Measurements from ENCODE around the gene EFCAB11. TPM values are rescaled to one million over a fixed set of nuclear protein-coding genes. Genes with fewer than 3 reads are reported as not detected.

Gene EFCAB11
- total and polyA plus RNA-seq, 7 donors, result 7.2 to 9.0 (median 8.7) TPM

DNA sequence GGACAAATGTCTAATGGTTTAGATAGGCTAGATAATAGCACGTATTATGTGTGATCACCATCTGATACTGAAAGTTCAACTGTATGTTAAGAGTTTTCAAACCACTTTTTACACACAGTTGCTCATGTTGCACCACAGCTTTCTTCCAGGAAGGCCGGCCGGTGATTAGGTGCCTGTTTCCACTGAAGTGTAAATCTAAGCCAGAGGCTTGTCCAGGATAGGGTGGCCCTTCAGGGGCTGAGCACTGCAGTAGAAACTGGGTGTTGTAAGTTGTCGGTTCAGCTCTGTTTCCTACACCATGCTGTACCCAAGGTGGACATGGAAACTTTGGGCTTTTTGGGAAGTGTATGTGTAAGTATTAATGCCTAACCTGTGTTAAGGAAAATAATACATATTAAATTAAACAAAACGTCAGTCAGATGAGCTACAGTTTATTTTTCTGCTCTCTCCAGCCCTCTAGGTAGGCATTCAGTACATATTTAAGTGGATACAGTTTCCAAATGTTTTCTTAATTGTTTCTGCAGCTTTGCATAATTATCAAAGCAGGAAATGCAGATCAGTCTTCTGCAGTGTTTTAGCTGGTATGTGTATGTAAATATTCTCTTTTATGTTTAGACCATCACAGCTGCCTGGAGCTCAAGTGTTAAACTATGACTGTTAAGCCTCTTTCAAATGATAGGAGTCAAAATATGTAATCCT lies 32.1 kb upstream of the EFCAB11 start:
- Histone ChIP-seq H3K36me3 (peaks cover 0 to 68% (median 12%) of the 10 kb centered on the region in 4 donors), H3K4me3 (no peak overlapping the region)

DNA sequence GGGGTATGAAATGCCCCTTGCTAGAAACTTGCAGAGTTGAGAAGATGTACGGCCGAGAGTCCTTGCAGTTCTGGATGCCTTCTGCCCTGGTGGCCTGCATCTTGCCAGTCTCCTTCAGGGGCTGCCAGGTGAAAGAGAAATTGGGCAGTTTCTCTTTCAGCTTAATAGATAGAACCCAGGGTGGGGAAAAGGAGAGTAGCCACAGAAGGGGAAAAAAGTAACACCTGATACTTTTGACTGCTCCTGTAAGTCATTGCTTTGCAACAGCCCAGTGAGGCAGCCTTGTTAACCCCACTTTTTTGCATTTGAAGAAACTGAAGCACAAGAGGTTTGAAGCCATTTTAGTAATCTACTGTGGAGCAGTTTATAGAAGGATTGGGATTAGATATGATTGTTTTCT lies 28.8 kb upstream of the EFCAB11 start:
- no peaks in the 10 kb centered on the region for H3K27me3 ChIP-seq
- H3K36me3 ChIP-seq, result peaks cover 0 to 70% (median 15%) of the 10 kb centered on the region in 4 donors
- H3K27ac ChIP-seq, result no peak overlapping the region
- intact Hi-C loops (cut with DNase I), result no loop called here
- no peak for DNase-seq
- WGBS, 2 donors, result 94 to 98% methylated on average over 2 of the region's 2 CpGs
- no peaks in the 10 kb centered on the region for H3K4me1 ChIP-seq
- H3K4me3 ChIP-seq, result no peak overlapping the region
- TF ChIP-seq, protein P1, sequence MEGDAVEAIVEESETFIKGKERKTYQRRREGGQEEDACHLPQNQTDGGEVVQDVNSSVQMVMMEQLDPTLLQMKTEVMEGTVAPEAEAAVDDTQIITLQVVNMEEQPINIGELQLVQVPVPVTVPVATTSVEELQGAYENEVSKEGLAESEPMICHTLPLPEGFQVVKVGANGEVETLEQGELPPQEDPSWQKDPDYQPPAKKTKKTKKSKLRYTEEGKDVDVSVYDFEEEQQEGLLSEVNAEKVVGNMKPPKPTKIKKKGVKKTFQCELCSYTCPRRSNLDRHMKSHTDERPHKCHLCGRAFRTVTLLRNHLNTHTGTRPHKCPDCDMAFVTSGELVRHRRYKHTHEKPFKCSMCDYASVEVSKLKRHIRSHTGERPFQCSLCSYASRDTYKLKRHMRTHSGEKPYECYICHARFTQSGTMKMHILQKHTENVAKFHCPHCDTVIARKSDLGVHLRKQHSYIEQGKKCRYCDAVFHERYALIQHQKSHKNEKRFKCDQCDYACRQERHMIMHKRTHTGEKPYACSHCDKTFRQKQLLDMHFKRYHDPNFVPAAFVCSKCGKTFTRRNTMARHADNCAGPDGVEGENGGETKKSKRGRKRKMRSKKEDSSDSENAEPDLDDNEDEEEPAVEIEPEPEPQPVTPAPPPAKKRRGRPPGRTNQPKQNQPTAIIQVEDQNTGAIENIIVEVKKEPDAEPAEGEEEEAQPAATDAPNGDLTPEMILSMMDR (IDR thresholded peaks at IDR 0.05), result no peak
- TF ChIP-seq POLR2AphosphoS5 (IDR thresholded peaks at IDR 0.05), result no peak
- no peak for TF ChIP-seq EP300 (IDR thresholded peaks at IDR 0.05)
- no peak for TF ChIP-seq POLR2A (IDR thresholded peaks at IDR 0.05)
- no peaks in the 10 kb centered on the region for H3K9me3 ChIP-seq

More for the DNA sequence above, 32.1 kb upstream of the EFCAB11 start:
- no peak for DNase-seq
- 84 to 88% methylated on average over 5 of the region's 5 CpGs for WGBS, 2 donors
- Histone ChIP-seq H3K27ac (no peak overlapping the region), H3K9me3 (no peaks in the 10 kb centered on the region), H3K27me3 (no peaks in the 10 kb centered on the region), H3K4me1 (no peaks in the 10 kb centered on the region)
- intact Hi-C loops (cut with DNase I), result no loop called here
- TF ChIP-seq EP300 (IDR thresholded peaks at IDR 0.05), result no peak
- no peak for TF ChIP-seq POLR2AphosphoS5 (IDR thresholded peaks at IDR 0.05)
- TF ChIP-seq, protein P1 (IDR thresholded peaks at IDR 0.05), result no peak
- TF ChIP-seq POLR2A (IDR thresholded peaks at IDR 0.05), result no peak

- H3K9me3 ChIP-seq, result no peaks in the 10 kb centered on the region
- TF ChIP-seq POLR2AphosphoS5 (IDR thresholded peaks at IDR 0.05) (no peak), EP300 (IDR thresholded peaks at IDR 0.05) (no peak), POLR2A (IDR thresholded peaks at IDR 0.05) (no peak)
- TF ChIP-seq, protein P1 (IDR thresholded peaks at IDR 0.05), result no peak
- peaks cover 0 to 69% (median 15%) of the 10 kb centered on the region in 4 donors for H3K36me3 ChIP-seq
- intact Hi-C loops (cut with DNase I), result no loop called here
- 90 to 92% methylated on average over 4 of the region's 4 CpGs for WGBS, 2 donors
- DNase-seq, result no peak
- no peak overlapping the region for H3K4me3 ChIP-seq
- no peaks in the 10 kb centered on the region for H3K4me1 ChIP-seq
- no peaks in the 10 kb centered on the region for H3K27me3 ChIP-seq
- H3K27ac ChIP-seq, result no peak overlapping the region
Measured at GRCh38 chr14:89978656-89979055, 24.1 kb upstream of the EFCAB11 start.

- intact Hi-C loops (cut with DNase I), result no loop called here
- H3K4me1 ChIP-seq, result no peaks in the 10 kb centered on the region
- H3K4me3 ChIP-seq, result no peak overlapping the region
- peaks cover 0 to 63% (median 11%) of the 10 kb centered on the region in 4 donors for H3K36me3 ChIP-seq
- no peaks in the 10 kb centered on the region for H3K9me3 ChIP-seq
- no peak for TF ChIP-seq POLR2A (IDR thresholded peaks at IDR 0.05)
- TF ChIP-seq, protein P1 (IDR thresholded peaks at IDR 0.05), result no peak
- no peak for TF ChIP-seq EP300 (IDR thresholded peaks at IDR 0.05)
- no peak for TF ChIP-seq POLR2AphosphoS5 (IDR thresholded peaks at IDR 0.05)
- 91% methylated on average over 4 of the region's 4 CpGs for WGBS, 2 donors
- no peaks in the 10 kb centered on the region for H3K27me3 ChIP-seq
- no peak for DNase-seq
- no peak overlapping the region for H3K27ac ChIP-seq
Measured at GRCh38 chr14:89977668-89978067, 23.1 kb upstream of the EFCAB11 start.
